Hematopoietic multipotent progenitor cell treated with erythropoietin and hydrocortisone succinate and interleukin-3 and kit ligand, for 8 days (in vitro differentiated cells): ENCODE results near the gene ZNF576.
"Not testable (repeated sequence)": the region's sequence is repeated elsewhere in the genome, so short reads cannot be mapped to it uniquely, and the experiment has no call there.

Experiments
- DNase-seq: peaks from one replicate; pipeline ENCODE4 v3.0.0-alpha.2; 2015

ZNF576 gene

GRCh38 chr19:43628646-43629326, 32.4 kb downstream of the ZNF576 start:
- no peak for DNase-seq

DNA sequence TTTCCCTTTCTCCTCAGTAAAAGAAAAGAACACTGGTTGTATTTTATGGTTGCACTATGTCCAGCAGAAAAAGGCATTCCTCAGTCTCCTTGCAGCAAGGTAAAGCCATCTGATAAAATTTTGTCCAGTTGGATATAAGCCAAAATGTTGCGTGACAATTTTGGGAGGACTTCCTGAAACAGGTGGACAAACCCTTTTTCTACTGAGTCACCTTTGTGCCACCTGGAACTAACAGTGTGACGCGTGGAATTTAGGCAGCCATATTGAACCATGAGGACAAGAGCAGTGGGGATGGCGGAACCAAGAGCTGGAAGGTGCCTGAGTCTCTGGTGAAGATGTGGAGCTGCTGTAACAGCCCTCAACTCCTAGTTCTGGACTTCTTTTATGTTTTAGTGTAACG, 35.1 kb downstream of the ZNF576 start:
- DNase-seq = no peak

GRCh38 chr19:43633520-43633919, 37.1 kb downstream of the ZNF576 start:
- DNase-seq = no peak

DNA sequence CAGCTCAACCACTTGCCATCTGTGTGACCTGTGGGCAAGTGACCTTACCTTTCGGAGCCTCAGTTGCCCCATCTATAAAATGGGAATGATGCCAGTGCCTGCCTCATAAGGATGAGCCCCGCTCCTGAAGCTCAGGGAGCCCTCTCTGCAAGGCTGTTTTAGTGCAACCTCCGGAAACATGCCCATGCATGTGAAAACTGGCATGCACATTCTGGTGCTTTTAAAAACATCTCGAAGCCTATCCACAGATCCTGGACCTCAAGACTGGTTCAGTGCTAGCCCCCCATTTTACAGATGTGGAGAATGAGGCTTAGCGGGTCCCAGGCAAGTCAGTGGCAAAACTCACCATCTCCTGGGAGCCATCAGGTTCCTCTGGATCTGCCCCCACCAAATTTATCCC, 37.7 kb downstream of the ZNF576 start:
- no peak for DNase-seq

DNA sequence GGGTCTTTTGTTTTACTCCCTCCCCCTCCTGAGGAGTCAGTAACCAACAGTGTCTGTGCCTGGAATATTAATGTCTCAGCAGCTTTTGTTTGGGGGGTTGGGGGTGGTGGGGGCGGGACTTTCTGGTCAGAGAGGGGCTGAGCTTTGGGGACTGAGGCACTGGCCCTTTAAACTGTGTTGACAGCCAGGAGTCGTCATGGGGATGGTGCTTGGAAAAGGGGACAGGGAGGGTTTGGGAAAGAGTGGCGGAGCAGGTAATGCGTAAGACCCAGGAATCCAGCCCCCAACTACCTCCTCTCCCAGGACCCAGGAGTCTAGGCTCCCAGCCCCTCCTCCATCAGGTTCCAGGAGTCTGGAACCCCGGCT, 38.1 kb downstream of the ZNF576 start:
- no peak for DNase-seq

DNA sequence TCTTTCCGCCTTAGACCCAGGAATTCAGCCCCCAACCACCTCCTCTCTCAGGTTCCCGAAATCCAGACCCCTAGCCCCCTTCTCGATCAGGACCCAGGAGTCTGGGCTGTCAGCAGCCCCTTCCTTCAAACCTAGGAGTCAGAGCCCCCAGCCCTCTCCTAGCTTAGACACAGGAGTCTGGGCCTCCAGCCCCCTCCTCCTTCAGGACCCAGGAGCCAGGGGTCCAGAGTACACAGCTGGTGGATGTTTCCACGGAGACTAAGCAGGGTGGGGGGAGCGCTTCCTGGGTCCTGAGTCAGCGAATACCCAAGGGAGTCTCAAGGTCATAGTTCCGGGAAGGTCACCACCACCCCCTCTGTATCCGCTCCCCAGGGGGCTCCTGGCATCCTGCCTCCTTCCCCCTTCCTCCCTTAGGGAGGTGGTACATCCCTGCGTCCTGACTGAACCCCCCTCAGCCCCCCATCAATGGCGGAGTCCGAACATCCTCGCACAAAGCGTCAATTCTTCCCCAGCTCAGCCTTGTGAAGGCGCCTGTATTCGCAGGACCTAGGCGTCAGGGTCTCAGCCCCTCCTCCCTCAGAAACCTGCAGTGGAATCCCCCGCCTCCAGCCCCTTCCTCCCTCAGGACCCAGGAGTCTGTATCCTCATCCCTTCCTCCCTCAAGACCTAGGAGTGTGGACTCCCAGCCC, 38.6 kb downstream of the ZNF576 start:
- no peak for DNase-seq

DNA sequence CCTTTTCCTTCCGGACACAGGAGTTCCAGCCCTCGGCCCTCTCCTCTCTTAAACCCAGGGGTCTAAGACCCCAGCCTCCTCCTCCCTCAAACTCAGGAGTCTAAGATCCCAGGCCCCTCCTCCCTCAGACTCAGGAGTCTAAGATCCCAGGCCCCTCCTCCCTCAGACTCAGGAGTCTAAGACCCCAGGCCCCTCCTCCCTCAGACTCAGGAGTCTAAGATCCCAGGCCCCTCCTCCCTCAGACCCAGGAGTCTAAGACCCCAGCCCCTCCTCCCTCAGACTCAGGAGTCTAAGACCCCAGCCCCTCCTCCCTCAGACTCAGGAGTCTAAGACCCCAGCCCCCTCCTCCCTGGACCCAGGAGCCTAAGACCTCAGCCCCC, 39.2 kb downstream of the ZNF576 start:
- DNase-seq = not testable (repeated sequence)

GRCh38 chr19:43636121-43636683, 39.8 kb downstream of the ZNF576 start:
- DNase-seq = no peak

- no peak for DNase-seq
Measured at GRCh38 chr19:43638214-43638994, 42.0 kb downstream of the ZNF576 start.

GRCh38 chr19:43638995-43639518, 42.7 kb downstream of the ZNF576 start:
- DNase-seq = no peak

- DNase-seq = no peak
Measured at GRCh38 chr19:43639519-43640423, 43.4 kb downstream of the ZNF576 start, which contains the start of gene CADM4. Gene CADM4, minus strand, starts transcription at chr19:43639850. Its CDS starts 60 bp downstream, at chr19:43639790.

DNA sequence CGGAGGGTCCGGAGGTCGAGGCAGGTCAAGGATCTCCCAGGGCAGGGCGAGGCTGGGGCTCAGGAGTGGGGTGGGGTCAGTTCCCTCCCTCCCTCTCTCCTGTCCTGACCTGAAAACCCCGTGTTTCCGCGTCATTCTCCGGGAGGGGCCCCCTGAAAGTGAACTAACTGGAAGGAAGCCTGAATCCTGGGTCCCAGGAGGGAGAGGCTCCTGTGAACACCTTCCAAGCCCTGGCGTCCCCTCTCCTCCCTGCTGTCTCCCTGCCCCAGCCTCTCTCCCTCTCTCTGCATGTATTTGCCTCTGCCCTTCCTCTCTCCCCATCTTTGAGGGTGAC, 44.0 kb downstream of the ZNF576 start:
- DNase-seq = no peak

DNA sequence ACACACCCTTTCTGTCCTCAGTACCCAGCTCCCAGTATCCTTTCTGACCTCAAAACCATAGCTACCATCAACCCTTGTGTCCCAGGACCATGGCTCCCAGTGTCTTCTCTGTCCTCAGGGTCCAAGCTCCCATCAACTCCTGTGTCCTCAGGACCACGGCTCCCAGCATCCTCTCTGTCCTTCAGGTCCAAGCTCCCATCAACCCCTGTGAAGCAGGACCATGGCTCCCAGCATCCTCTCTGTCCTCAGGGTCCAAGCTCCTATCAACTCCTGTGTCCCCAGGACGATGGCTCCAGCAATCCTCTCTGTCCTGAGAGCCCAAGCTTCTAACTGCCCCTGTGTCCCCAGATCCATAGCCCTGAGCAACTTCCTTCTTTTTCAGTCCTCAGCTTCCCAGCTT, 44.9 kb downstream of the ZNF576 start:
- DNase-seq = no peak

DNA sequence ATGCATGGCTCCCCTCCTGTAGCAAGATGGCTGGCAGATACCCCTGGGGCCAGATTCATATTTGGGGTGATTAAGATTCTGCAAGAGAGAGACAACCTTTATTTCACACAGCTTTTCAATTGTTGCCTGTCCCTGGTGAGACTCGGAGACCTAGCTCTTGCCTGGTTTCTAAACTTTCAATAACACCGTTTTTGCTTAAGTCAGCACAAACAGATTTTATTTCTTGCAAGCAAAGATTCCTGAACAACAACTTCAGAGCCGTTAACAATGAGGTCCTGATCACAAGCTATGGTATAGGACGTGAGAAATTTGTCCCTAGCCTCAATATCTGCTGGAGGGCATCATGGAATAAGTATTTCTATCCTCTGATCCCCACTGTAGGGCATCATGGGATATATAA, 46.1 kb downstream of the ZNF576 start:
- no peak for DNase-seq

- DNase-seq = no peak
Measured at GRCh38 chr19:43643326-43643725, 46.9 kb downstream of the ZNF576 start.

DNA sequence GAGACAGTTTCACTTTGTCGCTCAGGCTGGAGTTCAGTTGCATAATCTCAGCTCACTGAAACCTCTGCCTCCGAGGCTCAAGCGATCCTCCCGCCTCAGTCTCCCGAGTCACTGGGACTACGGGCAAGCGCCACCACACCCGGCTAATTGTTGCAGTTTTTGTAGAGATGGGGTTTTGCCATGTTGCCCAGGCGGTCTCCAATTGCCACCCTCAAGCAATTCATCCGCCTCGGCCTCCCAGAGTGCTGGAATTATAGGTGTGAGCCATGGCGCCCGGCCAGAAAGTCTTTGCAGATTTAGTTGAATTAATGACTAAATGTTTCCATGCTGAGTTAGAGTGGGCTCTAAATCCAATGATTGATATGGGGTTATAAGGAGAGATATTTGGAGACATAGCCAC, 47.8 kb downstream of the ZNF576 start:
- no peak for DNase-seq

DNA sequence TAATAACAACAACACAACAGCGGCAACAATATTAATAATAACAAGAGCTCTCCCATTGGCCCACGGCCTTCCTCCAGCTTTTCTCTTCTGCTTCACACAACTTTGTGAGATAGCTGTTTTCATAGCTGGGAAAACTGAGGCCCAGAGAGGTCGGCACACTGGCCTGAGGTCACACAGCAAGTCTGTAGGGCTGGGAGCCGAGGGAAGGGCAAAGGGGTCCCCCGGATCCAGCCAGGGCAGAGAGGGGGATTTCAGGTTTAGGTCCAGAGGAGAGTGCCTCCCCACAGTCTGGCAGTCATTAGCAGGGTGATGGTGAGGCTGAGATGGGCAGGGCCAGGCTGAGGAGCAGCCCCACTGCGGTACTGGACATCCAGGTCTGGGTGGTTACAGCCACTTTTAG, 52.2 kb downstream of the ZNF576 start:
- no peak for DNase-seq

- DNase-seq = no peak
Measured at GRCh38 chr19:43649514-43649913, 53.1 kb downstream of the ZNF576 start.

DNA sequence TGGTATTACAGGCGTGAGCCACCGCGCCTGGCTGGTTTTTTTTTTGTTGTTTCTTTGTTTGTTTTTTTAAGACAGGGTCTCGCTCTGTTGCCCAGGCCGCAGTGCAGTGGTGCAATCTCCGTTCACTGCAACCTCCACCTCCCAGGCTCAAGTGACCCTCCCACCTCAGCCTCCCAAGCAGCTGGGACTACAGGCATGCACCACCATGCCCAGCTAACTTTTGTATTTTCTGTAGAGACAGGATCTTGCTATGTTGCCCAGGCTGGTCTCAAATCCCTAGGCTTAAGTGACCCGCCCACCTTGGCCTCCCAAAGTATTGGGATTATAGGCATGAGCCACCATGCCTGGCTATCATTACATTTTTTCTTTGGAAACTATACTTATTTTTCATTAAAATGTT, 53.9 kb downstream of the ZNF576 start:
- not testable (repeated sequence) for DNase-seq
